ENCODE measurements around the gene POLR3GL.
A peak's percentile ranks its signal among the peaks of the same experiment; 100 is the strongest.

Gene POLR3GL

DNA sequence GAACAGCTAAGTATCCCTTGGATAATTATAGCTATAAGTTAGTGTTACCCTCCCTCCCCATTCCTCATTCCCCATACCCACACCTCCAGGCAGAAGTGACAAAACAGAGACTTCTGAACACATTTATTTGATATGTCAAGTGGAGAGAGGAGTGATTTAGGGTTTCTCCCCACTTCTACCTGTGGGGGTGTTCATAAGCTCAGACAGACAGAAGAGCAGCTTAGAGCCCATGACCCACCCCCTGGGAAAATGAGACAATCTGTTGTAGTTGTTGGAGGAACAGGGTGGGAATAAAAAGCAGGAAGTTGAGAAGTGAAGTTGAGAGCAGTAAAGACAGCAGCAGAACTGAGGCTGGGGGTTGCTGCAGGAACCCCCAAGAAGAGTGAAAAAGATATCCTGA lies 5.2 kb upstream of the POLR3GL start:
- TF ChIP-seq, protein P1, sequence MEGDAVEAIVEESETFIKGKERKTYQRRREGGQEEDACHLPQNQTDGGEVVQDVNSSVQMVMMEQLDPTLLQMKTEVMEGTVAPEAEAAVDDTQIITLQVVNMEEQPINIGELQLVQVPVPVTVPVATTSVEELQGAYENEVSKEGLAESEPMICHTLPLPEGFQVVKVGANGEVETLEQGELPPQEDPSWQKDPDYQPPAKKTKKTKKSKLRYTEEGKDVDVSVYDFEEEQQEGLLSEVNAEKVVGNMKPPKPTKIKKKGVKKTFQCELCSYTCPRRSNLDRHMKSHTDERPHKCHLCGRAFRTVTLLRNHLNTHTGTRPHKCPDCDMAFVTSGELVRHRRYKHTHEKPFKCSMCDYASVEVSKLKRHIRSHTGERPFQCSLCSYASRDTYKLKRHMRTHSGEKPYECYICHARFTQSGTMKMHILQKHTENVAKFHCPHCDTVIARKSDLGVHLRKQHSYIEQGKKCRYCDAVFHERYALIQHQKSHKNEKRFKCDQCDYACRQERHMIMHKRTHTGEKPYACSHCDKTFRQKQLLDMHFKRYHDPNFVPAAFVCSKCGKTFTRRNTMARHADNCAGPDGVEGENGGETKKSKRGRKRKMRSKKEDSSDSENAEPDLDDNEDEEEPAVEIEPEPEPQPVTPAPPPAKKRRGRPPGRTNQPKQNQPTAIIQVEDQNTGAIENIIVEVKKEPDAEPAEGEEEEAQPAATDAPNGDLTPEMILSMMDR (IDR thresholded peaks at IDR 0.05; ENCODE audit: low read depth, low read length), result no peak
- no peak for DNase-seq (ENCODE audit: extremely low read depth, low read depth)

DNA sequence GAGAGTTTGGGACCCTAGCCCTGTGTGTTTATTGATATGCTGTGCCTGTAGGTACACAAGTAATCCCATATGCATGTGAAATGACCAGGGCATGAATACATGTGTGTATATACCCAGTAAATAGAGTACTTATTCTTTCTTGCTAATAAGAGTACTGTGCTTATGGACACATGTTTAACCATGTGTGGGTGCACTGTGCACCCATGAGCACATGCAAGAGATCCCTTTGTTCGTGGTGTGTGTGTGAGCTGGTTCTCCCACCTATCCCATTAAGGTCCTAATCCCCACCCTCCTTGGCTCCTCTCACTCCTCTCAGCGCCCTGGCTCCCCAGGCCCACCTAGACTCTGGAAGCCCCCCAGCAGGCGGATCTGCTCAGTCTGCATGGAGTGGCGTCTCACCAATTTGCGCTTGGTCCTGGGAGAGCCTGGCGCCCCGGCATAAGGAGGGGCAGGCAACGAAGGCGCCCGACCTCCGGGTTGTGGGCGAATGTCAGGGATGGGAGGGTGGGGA lies 4.5 kb upstream of the POLR3GL start:
- no peak for DNase-seq (ENCODE audit: extremely low read depth, low read depth)
- TF ChIP-seq, protein P1 (IDR thresholded peaks at IDR 0.05; ENCODE audit: low read depth, low read length), result no peak

DNA sequence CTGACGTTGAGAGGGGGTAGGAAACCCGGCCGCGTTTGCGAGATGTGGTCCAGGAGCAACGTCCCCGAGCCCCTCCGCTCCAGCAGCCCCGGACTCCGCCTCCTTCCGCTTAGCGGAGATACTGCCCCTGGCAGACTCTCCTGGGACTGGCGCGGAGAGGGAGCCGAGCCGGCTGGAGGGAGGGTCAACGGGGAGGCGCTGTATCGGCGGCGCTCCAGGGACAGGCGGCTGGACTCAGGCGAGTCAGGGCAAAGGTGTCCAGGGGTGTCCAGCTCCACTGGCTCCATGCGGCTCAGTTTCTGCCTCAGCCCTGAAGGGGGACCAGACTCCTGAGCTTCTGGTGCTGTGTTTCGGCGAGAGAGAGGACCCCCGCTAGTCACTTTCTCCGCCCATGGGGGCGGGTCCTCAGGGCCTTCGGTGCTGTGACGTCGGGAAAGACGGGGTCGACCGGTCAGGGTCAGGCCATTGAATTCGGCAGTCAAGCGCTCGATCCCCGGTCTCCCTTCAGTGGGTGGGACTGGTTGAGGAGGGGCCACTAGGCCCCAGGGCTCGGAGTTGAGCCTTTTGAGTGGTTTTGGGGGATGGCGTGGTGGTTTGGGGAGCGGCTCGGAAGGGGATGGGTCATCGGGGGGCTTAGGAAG lies 3.9 kb upstream of the POLR3GL start:
- no peak for DNase-seq (ENCODE audit: extremely low read depth, low read depth)
- TF ChIP-seq, protein P1 (IDR thresholded peaks at IDR 0.05; ENCODE audit: low read depth, low read length), result peak; percentile 1

DNA sequence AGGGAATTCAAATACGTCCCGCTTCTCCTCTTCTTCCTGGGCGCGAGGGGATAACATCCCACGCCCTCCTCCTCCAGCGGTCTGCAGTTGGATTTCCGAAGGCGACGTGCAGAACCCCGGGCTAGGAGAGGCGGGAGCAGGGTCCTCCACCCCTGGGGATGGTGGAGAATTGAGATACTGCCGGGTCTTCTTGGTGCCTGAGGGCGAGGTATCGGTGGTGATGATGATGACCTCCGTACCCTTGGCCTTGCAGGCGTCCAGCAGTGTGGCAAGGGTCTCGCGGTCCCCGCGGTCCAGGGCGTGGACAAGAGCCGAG lies 3.4 kb upstream of the POLR3GL start:
- TF ChIP-seq, protein P1 (IDR thresholded peaks at IDR 0.05; ENCODE audit: low read depth, low read length), result no peak
- no peak for DNase-seq (ENCODE audit: extremely low read depth, low read depth)

GRCh38 chr1:145961425-145962156 lies 2.9 kb upstream of the POLR3GL start:
- TF ChIP-seq, protein P1 (IDR thresholded peaks at IDR 0.05; ENCODE audit: low read depth, low read length), result no peak
- no peak for DNase-seq (ENCODE audit: extremely low read depth, low read depth)

GRCh38 chr1:145962157-145963102 lies 2.1 kb upstream of the POLR3GL start:
- DNase-seq (ENCODE audit: extremely low read depth, low read depth), result no peak
- TF ChIP-seq, protein P1 (IDR thresholded peaks at IDR 0.05; ENCODE audit: low read depth, low read length), result no peak

Measured in AG09319 (cell line).